ENCODE measurements around the gene ELP2. TPM values are rescaled to one million over a fixed set of nuclear protein-coding genes. Genes with fewer than 3 reads are reported as not detected.
A peak's percentile ranks its signal among the peaks of the same experiment; 100 is the strongest.

ELP2 gene
- total and polyA plus RNA-seq, 5 donors from 2014 or later: 71.0 to 161 (median 92.1) TPM

DNA sequence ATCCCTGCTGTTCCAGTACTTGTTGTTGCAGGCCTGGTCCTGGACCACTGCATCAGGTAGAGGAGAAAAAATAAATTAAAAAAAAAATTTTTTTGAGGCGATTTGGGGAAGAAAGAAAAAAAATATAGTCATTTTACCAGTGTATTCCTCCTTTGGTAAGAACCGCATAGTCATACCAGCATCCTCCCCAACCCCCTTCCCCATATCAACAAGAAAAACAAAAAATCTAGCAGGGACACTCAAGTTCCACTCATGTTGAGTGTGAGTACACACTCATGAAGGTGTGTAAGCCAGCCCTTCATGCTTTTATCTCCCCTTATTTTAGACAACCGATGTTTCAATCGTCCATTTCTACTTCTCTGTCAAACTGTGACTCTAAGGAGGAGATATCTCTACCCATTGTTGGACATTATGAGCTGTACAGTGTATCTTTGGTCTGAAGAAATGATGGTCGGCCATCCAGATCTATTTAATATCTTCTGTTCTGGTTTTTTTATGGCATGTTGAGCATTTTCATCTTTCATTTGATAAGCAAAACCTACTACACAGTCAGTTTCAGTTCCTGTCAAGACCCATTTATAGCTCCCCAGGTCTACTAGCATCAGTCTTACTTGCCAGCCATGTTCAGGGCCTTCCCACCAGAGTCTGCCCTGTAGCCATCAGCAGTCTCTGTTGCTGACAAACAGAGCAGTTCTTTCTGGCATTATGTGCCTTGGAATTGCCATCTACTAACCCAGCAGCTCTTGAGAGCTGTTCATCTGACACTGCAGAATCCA, 20.0 kb downstream of the ELP2 start:
- no peaks in the 10 kb centered on the region for H3K4me1 ChIP-seq (ENCODE audit: control insufficient read depth, insufficient read depth, low read length, poor library complexity, severe bottlenecking)
- H3K9me3 Mint-ChIP-seq: no peaks in the 10 kb centered on the region
- DNase-seq (no peak), ATAC-seq (ENCODE audit: low read depth in 2 of 2) (peak in 1 of 2 donors; percentile 39)
- no peaks in the 10 kb centered on the region for H3K9me3 ChIP-seq (ENCODE audit: control insufficient read depth in 2 of 2, low read length in 2 of 2)
- no peak overlapping the region for H3K4me3 ChIP-seq (ENCODE audit: low read depth, low read length)
- peaks cover 49% of the 10 kb centered on the region for H3K36me3 Mint-ChIP-seq
- H3K27me3 ChIP-seq (ENCODE audit: control insufficient read depth, insufficient read depth, low read length): no peaks in the 10 kb centered on the region
- H3K4me1 Mint-ChIP-seq: peaks cover 0 to 15% (median 12%) of the 10 kb centered on the region in 4 donors
- H3K36me3 ChIP-seq (ENCODE audit: control insufficient read depth, insufficient read depth, low read length): peaks cover 89% of the 10 kb centered on the region
- H3K27me3 Mint-ChIP-seq: no peaks in the 10 kb centered on the region
- H3K4me3 Mint-ChIP-seq: no peak overlapping the region
- H3K27ac Mint-ChIP-seq: no peak overlapping the region
- H3K27ac ChIP-seq (ENCODE audit: insufficient read depth, low read length, poor library complexity, severe bottlenecking): no peak overlapping the region

- no peak overlapping the region for H3K4me3 Mint-ChIP-seq
- no peak overlapping the region for H3K27ac ChIP-seq (ENCODE audit: insufficient read depth, low read length, poor library complexity, severe bottlenecking)
- H3K4me3 ChIP-seq (ENCODE audit: low read depth, low read length): no peak overlapping the region
- no peaks in the 10 kb centered on the region for H3K9me3 Mint-ChIP-seq
- H3K27me3 Mint-ChIP-seq: no peaks in the 10 kb centered on the region
- DNase-seq (no peak), ATAC-seq (ENCODE audit: low read depth in 2 of 2) (no peak)
- H3K9me3 ChIP-seq (ENCODE audit: control insufficient read depth in 2 of 2, low read length in 2 of 2): no peaks in the 10 kb centered on the region
- no peaks in the 10 kb centered on the region for H3K4me1 ChIP-seq (ENCODE audit: control insufficient read depth, insufficient read depth, low read length, poor library complexity, severe bottlenecking)
- H3K36me3 Mint-ChIP-seq: peaks cover 46% of the 10 kb centered on the region
- H3K27me3 ChIP-seq (ENCODE audit: control insufficient read depth, insufficient read depth, low read length): no peaks in the 10 kb centered on the region
- peaks cover 6 to 24% (median 19%) of the 10 kb centered on the region in 4 donors for H3K4me1 Mint-ChIP-seq
- H3K36me3 ChIP-seq (ENCODE audit: control insufficient read depth, insufficient read depth, low read length): peaks cover 88% of the 10 kb centered on the region
- no peak overlapping the region for H3K27ac Mint-ChIP-seq
Measured at GRCh38 chr18:36152781-36153180, 23.1 kb downstream of the ELP2 start.

DNA sequence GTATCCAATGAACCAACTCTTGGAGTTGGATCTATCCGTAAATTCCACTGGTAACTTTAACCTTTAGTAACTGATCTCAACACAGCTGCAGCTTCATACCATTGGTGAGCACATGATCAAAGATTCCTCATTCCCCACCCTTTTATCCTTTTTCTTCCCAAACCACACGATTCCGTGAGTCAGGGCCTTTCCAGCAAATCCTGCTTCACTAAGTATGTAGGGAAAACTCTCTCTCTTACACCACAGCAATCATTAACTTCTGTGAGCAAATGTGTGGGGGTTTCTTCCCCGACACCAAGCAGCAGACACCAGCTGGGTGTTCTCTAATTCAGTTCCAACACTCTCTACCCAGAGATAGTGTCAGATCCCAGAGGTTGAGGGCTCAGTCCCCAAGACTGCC, 23.5 kb downstream of the ELP2 start:
- ATAC-seq (ENCODE audit: low read depth in 2 of 2) (no peak), DNase-seq (no peak)
- Mint-ChIP-seq H3K9me3 (no peaks in the 10 kb centered on the region), H3K4me1 (peaks cover 6 to 26% (median 21%) of the 10 kb centered on the region in 4 donors), H3K4me3 (no peak overlapping the region), H3K27me3 (no peaks in the 10 kb centered on the region), H3K27ac (peak overlapping the region in 1 of 3 donors; percentile 17), H3K36me3 (peaks cover 46% of the 10 kb centered on the region)
- H3K27ac ChIP-seq (ENCODE audit: insufficient read depth, low read length, poor library complexity, severe bottlenecking): no peak overlapping the region
- H3K4me3 ChIP-seq (ENCODE audit: low read depth, low read length): no peak overlapping the region
- no peaks in the 10 kb centered on the region for H3K9me3 ChIP-seq (ENCODE audit: control insufficient read depth in 2 of 2, low read length in 2 of 2)
- H3K27me3 ChIP-seq (ENCODE audit: control insufficient read depth, insufficient read depth, low read length): no peaks in the 10 kb centered on the region
- H3K36me3 ChIP-seq (ENCODE audit: control insufficient read depth, insufficient read depth, low read length): peaks cover 87% of the 10 kb centered on the region
- no peaks in the 10 kb centered on the region for H3K4me1 ChIP-seq (ENCODE audit: control insufficient read depth, insufficient read depth, low read length, poor library complexity, severe bottlenecking)

- Histone ChIP-seq H3K27ac (ENCODE audit: insufficient read depth, low read length, poor library complexity, severe bottlenecking) (no peak overlapping the region), H3K27me3 (ENCODE audit: control insufficient read depth, insufficient read depth, low read length) (no peaks in the 10 kb centered on the region), H3K36me3 (ENCODE audit: control insufficient read depth, insufficient read depth, low read length) (peaks cover 87% of the 10 kb centered on the region), H3K4me1 (ENCODE audit: control insufficient read depth, insufficient read depth, low read length, poor library complexity, severe bottlenecking) (no peaks in the 10 kb centered on the region), H3K9me3 (ENCODE audit: control insufficient read depth in 2 of 2, low read length in 2 of 2) (no peaks in the 10 kb centered on the region), H3K4me3 (ENCODE audit: low read depth, low read length) (no peak overlapping the region)
- Mint-ChIP-seq H3K9me3 (no peaks in the 10 kb centered on the region), H3K4me1 (peaks cover 6 to 29% (median 21%) of the 10 kb centered on the region in 4 donors), H3K36me3 (peaks cover 46% of the 10 kb centered on the region), H3K27me3 (no peaks in the 10 kb centered on the region), H3K27ac (no peak overlapping the region), H3K4me3 (no peak overlapping the region)
- ATAC-seq (ENCODE audit: low read depth in 2 of 2) (no peak), DNase-seq (no peak)
Measured at GRCh38 chr18:36153771-36154170, 24.1 kb downstream of the ELP2 start.

DNA sequence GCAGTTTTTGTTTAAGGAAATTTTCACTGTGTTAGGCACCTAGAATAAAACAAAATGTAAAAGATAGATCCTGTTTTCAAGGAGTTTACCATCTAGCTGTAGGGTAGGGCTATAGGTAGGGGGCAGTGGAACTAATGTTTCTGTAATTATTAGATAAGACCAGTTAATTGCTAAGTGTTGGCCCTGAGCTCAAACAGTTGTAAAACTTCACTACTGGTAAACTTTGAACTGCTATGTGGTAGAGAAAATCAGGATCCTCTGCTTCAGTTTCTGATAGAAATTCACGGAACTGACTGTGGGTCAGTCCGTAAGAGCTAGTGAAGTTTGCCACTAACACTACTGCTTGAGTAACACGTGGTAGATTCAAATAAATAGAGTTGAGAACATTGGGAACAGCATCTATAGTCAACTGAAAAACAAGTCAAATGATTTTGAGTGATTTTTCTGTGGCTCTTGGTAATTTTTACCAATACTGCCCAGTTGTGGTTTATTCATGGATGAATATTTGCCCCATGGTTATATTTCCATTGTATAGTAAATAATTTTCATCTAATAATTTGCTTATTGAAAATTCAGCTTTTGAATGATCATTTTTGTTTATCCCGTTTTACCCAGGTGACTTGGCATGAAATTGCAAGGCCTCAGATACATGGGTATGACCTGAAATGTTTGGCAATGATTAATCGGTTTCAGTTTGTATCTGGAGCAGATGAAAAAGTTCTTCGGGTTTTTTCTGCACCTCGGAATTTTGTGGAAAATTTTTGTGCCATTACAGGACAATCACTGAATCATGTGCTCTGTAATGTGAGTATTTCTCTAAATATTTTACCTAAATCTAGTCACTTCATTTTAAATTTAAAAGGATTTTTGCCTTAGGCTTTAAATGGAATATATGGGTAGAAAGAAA, 26.4 kb downstream of the ELP2 start:
- H3K27ac ChIP-seq (ENCODE audit: insufficient read depth, low read length, poor library complexity, severe bottlenecking): no peak overlapping the region
- H3K4me1 Mint-ChIP-seq: peaks cover 10 to 36% (median 29%) of the 10 kb centered on the region in 4 donors
- ATAC-seq (ENCODE audit: low read depth in 2 of 2): no peak

DNA sequence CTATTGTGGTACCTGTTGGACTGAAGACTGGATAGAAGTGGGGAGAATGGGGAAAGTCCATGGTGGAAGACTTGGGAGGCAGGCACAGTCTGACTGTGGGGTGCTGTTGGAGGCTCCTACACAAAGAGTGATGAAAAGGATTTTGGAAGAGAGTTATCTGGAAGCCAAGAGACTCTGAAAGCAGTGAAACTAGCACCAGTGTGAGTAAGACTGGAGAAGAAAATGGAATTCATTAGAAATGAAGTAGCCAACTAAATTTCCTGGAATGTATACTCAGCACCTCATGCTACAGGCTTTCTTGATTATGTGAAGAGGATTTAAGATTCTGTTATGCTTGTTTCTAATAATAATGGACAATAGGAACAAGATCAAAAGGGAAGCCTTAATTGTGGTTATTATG, 27.7 kb downstream of the ELP2 start:
- Mint-ChIP-seq H3K36me3 (peaks cover 54% of the 10 kb centered on the region), H3K4me3 (no peak overlapping the region), H3K27ac (peak overlapping the region in 1 of 3 donors; percentile 33), H3K27me3 (no peaks in the 10 kb centered on the region), H3K4me1 (peaks cover 16 to 38% (median 35%) of the 10 kb centered on the region in 4 donors), H3K9me3 (no peaks in the 10 kb centered on the region)
- Histone ChIP-seq H3K4me1 (ENCODE audit: control insufficient read depth, insufficient read depth, low read length, poor library complexity, severe bottlenecking) (no peaks in the 10 kb centered on the region), H3K36me3 (ENCODE audit: control insufficient read depth, insufficient read depth, low read length) (peaks cover 91% of the 10 kb centered on the region), H3K27me3 (ENCODE audit: control insufficient read depth, insufficient read depth, low read length) (no peaks in the 10 kb centered on the region), H3K4me3 (ENCODE audit: low read depth, low read length) (no peak overlapping the region), H3K9me3 (ENCODE audit: control insufficient read depth in 2 of 2, low read length in 2 of 2) (no peaks in the 10 kb centered on the region), H3K27ac (ENCODE audit: insufficient read depth, low read length, poor library complexity, severe bottlenecking) (no peak overlapping the region)
- ATAC-seq (ENCODE audit: low read depth in 2 of 2): no peak
- DNase-seq: no peak

More for the DNA sequence above, 26.4 kb downstream of the ELP2 start:
- Mint-ChIP-seq H3K9me3 (no peaks in the 10 kb centered on the region), H3K36me3 (peaks cover 48% of the 10 kb centered on the region), H3K4me3 (no peak overlapping the region), H3K27me3 (no peaks in the 10 kb centered on the region), H3K27ac (peak overlapping the region in 1 of 3 donors; percentile 38)
- Histone ChIP-seq H3K36me3 (ENCODE audit: control insufficient read depth, insufficient read depth, low read length) (peaks cover 91% of the 10 kb centered on the region), H3K4me1 (ENCODE audit: control insufficient read depth, insufficient read depth, low read length, poor library complexity, severe bottlenecking) (no peaks in the 10 kb centered on the region), H3K9me3 (ENCODE audit: control insufficient read depth in 2 of 2, low read length in 2 of 2) (no peaks in the 10 kb centered on the region), H3K4me3 (ENCODE audit: low read depth, low read length) (no peak overlapping the region), H3K27me3 (ENCODE audit: control insufficient read depth, insufficient read depth, low read length) (no peaks in the 10 kb centered on the region)
- DNase-seq: no peak

GRCh38 chr18:36158266-36158867, 28.7 kb downstream of the ELP2 start:
- no peaks in the 10 kb centered on the region for H3K9me3 Mint-ChIP-seq
- Histone ChIP-seq H3K4me1 (ENCODE audit: control insufficient read depth, insufficient read depth, low read length, poor library complexity, severe bottlenecking) (no peaks in the 10 kb centered on the region), H3K27ac (ENCODE audit: insufficient read depth, low read length, poor library complexity, severe bottlenecking) (no peak overlapping the region), H3K9me3 (ENCODE audit: control insufficient read depth in 2 of 2, low read length in 2 of 2) (no peaks in the 10 kb centered on the region), H3K4me3 (ENCODE audit: low read depth, low read length) (no peak overlapping the region), H3K27me3 (ENCODE audit: control insufficient read depth, insufficient read depth, low read length) (no peaks in the 10 kb centered on the region), H3K36me3 (ENCODE audit: control insufficient read depth, insufficient read depth, low read length) (peaks cover 91% of the 10 kb centered on the region)
- DNase-seq (no peak), ATAC-seq (ENCODE audit: low read depth in 2 of 2) (no peak)
- peak overlapping the region in 2 of 3 donors; percentile 37 to 79 for H3K27ac Mint-ChIP-seq
- no peak overlapping the region for H3K4me3 Mint-ChIP-seq
- peaks cover 49% of the 10 kb centered on the region for H3K36me3 Mint-ChIP-seq
- no peaks in the 10 kb centered on the region for H3K27me3 Mint-ChIP-seq
- peaks cover 16 to 35% (median 34%) of the 10 kb centered on the region in 4 donors for H3K4me1 Mint-ChIP-seq
